Measurements from ENCODE around the gene OR5B3.

DNA sequence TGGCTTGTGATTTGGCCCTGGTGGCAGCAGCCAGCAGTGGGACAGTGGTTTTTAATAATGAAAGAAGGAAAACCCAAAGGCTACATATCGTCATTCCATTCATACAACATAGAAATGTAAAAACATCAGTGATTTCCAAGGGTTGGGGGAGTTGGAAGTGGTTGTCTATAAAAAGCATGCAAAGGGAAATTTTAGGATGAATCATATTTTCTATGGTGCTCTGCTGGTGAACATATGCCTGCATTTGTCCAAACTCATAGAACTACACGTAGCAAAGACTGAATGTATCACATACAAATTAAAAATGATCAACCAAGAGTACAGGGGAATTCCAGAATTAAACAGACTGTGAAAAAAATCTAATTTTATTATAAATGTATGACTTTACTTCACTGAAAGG is 11.1 kb downstream of the OR5B3 start:
- TF ChIP-seq, protein P1, sequence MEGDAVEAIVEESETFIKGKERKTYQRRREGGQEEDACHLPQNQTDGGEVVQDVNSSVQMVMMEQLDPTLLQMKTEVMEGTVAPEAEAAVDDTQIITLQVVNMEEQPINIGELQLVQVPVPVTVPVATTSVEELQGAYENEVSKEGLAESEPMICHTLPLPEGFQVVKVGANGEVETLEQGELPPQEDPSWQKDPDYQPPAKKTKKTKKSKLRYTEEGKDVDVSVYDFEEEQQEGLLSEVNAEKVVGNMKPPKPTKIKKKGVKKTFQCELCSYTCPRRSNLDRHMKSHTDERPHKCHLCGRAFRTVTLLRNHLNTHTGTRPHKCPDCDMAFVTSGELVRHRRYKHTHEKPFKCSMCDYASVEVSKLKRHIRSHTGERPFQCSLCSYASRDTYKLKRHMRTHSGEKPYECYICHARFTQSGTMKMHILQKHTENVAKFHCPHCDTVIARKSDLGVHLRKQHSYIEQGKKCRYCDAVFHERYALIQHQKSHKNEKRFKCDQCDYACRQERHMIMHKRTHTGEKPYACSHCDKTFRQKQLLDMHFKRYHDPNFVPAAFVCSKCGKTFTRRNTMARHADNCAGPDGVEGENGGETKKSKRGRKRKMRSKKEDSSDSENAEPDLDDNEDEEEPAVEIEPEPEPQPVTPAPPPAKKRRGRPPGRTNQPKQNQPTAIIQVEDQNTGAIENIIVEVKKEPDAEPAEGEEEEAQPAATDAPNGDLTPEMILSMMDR (IDR thresholded peaks at IDR 0.05) = no peak
- no peak for TF ChIP-seq EP300 (IDR thresholded peaks at IDR 0.05)
